ENCODE data around the gene GALT. TPM values are rescaled to one million over a fixed set of nuclear protein-coding genes. Genes with fewer than 3 reads are reported as not detected.
A peak's percentile ranks its signal among the peaks of the same experiment; 100 is the strongest.

GALT gene
- total RNA-seq, 6 donors from 2014 or later = 33.4 to 141 (median 44.3) TPM

- Histone ChIP-seq H3K27me3 (peaks cover 1 to 72% (median 31%) of the 10 kb centered on the region in 4 donors), H3K4me3 (no peak overlapping the region), H3K4me1 (peaks cover 19 to 29% (median 21%) of the 10 kb centered on the region in 4 donors), H3K27ac (no peak overlapping the region), H3K9me3 (no peaks in the 10 kb centered on the region), H3K36me3 (no peaks in the 10 kb centered on the region)
- no peak for ATAC-seq (ENCODE audit: low FRiP score in 2 of 2)
- no peak for DNase-seq
- TF ChIP-seq EP300 (IDR thresholded peaks at IDR 0.05) (no peak), CTCF (IDR thresholded peaks at IDR 0.05) (no peak), POLR2A (IDR thresholded peaks at IDR 0.05) (no peak), POLR2AphosphoS5 (IDR thresholded peaks at IDR 0.05) (no peak)
- WGBS, 2 donors = 67 to 76% methylated on average over 3 of the region's 3 CpGs
These were observed 21.3 kb upstream of the GALT start for GRCh38 chr9:34625186-34625486.

- Histone ChIP-seq H3K27me3 (peaks cover 1 to 66% (median 32%) of the 10 kb centered on the region in 4 donors), H3K9me3 (no peaks in the 10 kb centered on the region), H3K4me1 (peaks cover 17 to 29% (median 19%) of the 10 kb centered on the region in 4 donors), H3K4me3 (peak overlapping the region in 2 of 4 donors; percentile 44 to 54), H3K36me3 (no peaks in the 10 kb centered on the region), H3K27ac (no peak overlapping the region)
- TF ChIP-seq EP300 (IDR thresholded peaks at IDR 0.05) (no peak), POLR2A (IDR thresholded peaks at IDR 0.05) (no peak), CTCF (IDR thresholded peaks at IDR 0.05) (no peak), POLR2AphosphoS5 (IDR thresholded peaks at IDR 0.05) (no peak)
- ATAC-seq (ENCODE audit: low FRiP score in 2 of 2) (no peak), DNase-seq (no peak)
- WGBS, 2 donors = 38 to 42% methylated on average over 15 to 16 of the region's 20 CpGs
These were observed 18.5 kb upstream of the GALT start for GRCh38 chr9:34627716-34628655.

- 0 to 3% methylated on average over 14 to 60 of the region's 69 CpGs for WGBS, 2 donors
- Histone ChIP-seq H3K27me3 (peaks cover 1 to 57% (median 23%) of the 10 kb centered on the region in 4 donors), H3K27ac (no peak within 1 kb of the TSS), H3K4me1 (peaks cover 9 to 21% (median 12%) of the 10 kb centered on the region in 4 donors), H3K36me3 (no peaks in the 10 kb centered on the region), H3K4me3 (peak within 1 kb of the TSS in 3 of 4 donors; percentile 38 to 54 (median 44)), H3K9me3 (no peaks in the 10 kb centered on the region)
- ATAC-seq (ENCODE audit: low FRiP score in 2 of 2) (peak in 1 of 2 donors; percentile 77), DNase-seq (peak in 1 of 2 donors; percentile 92)
- peak in 1 of 6 experiments; percentile 15 for TF ChIP-seq CTCF (IDR thresholded peaks at IDR 0.05)
- no peak for TF ChIP-seq POLR2AphosphoS5 (IDR thresholded peaks at IDR 0.05)
- no peak for TF ChIP-seq EP300 (IDR thresholded peaks at IDR 0.05)
These were observed 17.6 kb upstream of the GALT start, which contains the start of gene ARID3C for GRCh38 chr9:34628656-34629490. Gene ARID3C (minus strand): TSS chr9:34629066. CDS start chr9:34628014, 1,052 bp downstream.

GRCh38 chr9:34629491-34629808 lies 17.0 kb upstream of the GALT start:
- DNase-seq (no peak), ATAC-seq (ENCODE audit: low FRiP score in 2 of 2) (no peak)
- peaks cover 9 to 18% (median 12%) of the 10 kb centered on the region in 4 donors for H3K4me1 ChIP-seq
- peaks cover 1 to 54% (median 20%) of the 10 kb centered on the region in 4 donors for H3K27me3 ChIP-seq
- no peaks in the 10 kb centered on the region for H3K36me3 ChIP-seq
- 30 to 35% methylated on average over 4 to 5 of the region's 5 CpGs for WGBS, 2 donors
- H3K9me3 ChIP-seq = no peaks in the 10 kb centered on the region
- H3K4me3 ChIP-seq = no peak overlapping the region
- H3K27ac ChIP-seq = no peak overlapping the region
- TF ChIP-seq POLR2AphosphoS5 (IDR thresholded peaks at IDR 0.05) (no peak), EP300 (IDR thresholded peaks at IDR 0.05) (no peak), CTCF (IDR thresholded peaks at IDR 0.05) (no peak), POLR2A (IDR thresholded peaks at IDR 0.05) (no peak)

Data from upper lobe of left lung (tissue), 6 donors.